Ascending aorta (tissue), 2 donors: ENCODE results near the gene ST8SIA1. TPM values are rescaled to one million over a fixed set of nuclear protein-coding genes. Genes with fewer than 3 reads are reported as not detected.

ENCODE experiments used
- DNase-seq, 2 donors: peaks; one replicate each; pipeline ENCODE4 v3.0.0-alpha.2; 2019; ENCODE audit warnings: low spot score in 2 of 2
- H3K27ac ChIP-seq, 2 donors: fragments of 200-600 bp; sonication (generic); one replicate each; pipeline ENCODE4 v1.5.1; 2016 to 2017; ENCODE audit warnings: mild to moderate bottlenecking in 1 of 2
- H3K27me3 ChIP-seq: fragments of 200-600 bp; sonication (generic); one replicate; pipeline ENCODE4 v1.5.1; 2017
- H3K36me3 ChIP-seq, 2 donors: fragments of 200-600 bp; sonication (generic); one replicate each; pipeline ENCODE4 v1.5.1; 2016
- H3K4me1 ChIP-seq, 2 donors: fragments of 200-600 bp; sonication (generic); one replicate each; pipeline ENCODE4 v1.5.1; 2016 to 2017; ENCODE audit warnings: mild to moderate bottlenecking in 1 of 2
- H3K4me3 ChIP-seq, 2 donors: fragments of 200-600 bp; sonication (generic); one replicate each; pipeline ENCODE4 v1.5.1; 2016 to 2017; ENCODE audit warnings: mild to moderate bottlenecking in 1 of 2
- H3K9me3 ChIP-seq, 2 donors: fragments of 200-600 bp; sonication (generic); one replicate each; pipeline ENCODE4 v1.5.1; 2016
- CTCF ChIP-seq, 3 experiments: fragments of 200-600 bp in 2 of 3; fragments of 450-650 bp in 1 of 3; sonication (generic) in 2 of 3; IDR thresholded peaks; one replicate each; pipeline ENCODE4 v1.5.1; 2016 to 2019; ENCODE audit warnings: antibody characterized with exemption in 3 of 3, mild to moderate bottlenecking in 1 of 3, moderate library complexity in 1 of 3
- intact Hi-C: fragments of 100-400 bp; cut with DNase I; formaldehyde crosslinking; loops from one replicate; pipeline ENCODE4 v1.15.1; 2023
- total RNA-seq: library from RNA; depleted of rRNA; stranded (reverse); fragments of >200 nt; gene quantifications from one replicate; pipeline ENCODE4 v1.1.0, GENCODE V29; 2016

Gene ST8SIA1
- total RNA-seq, 1 donor from 2014 or later = 9.7 TPM

- intact Hi-C loops = no loop called here
- Histone ChIP-seq H3K27ac (no peak overlapping the region), H3K27me3 (no peaks in the 10 kb centered on the region), H3K36me3 (no peaks in the 10 kb centered on the region), H3K4me3 (no peak overlapping the region), H3K4me1 (no peaks in the 10 kb centered on the region), H3K9me3 (no peaks in the 10 kb centered on the region)
- DNase-seq = no peak
- no peak for TF ChIP-seq CTCF (IDR thresholded peaks at IDR 0.05)
Observed at GRCh38 chr12:22353615-22354325, 19.3 kb upstream of the ST8SIA1 start.

GRCh38 chr12:22350886-22351285 is 16.4 kb upstream of the ST8SIA1 start:
- H3K9me3 ChIP-seq = peaks cover 0 to 6% of the 10 kb centered on the region in 2 donors
- intact Hi-C loops = no loop called here
- no peak for TF ChIP-seq CTCF (IDR thresholded peaks at IDR 0.05)

GRCh38 chr12:22348208-22348607 is 13.7 kb upstream of the ST8SIA1 start:
- Histone ChIP-seq H3K36me3 (no peaks in the 10 kb centered on the region), H3K27ac (no peak overlapping the region), H3K27me3 (no peaks in the 10 kb centered on the region), H3K4me1 (no peaks in the 10 kb centered on the region), H3K9me3 (peaks cover 0 to 6% of the 10 kb centered on the region in 2 donors), H3K4me3 (no peak overlapping the region)
- intact Hi-C loops = no loop called here
- TF ChIP-seq CTCF (IDR thresholded peaks at IDR 0.05) = no peak
- DNase-seq = no peak

More at GRCh38 chr12:22350886-22351285, 16.4 kb upstream of the ST8SIA1 start:
- Histone ChIP-seq H3K4me1 (no peaks in the 10 kb centered on the region), H3K27me3 (no peaks in the 10 kb centered on the region), H3K4me3 (no peak overlapping the region), H3K36me3 (no peaks in the 10 kb centered on the region), H3K27ac (no peak overlapping the region)
- no peak for DNase-seq

GRCh38 chr12:22340143-22340542 is 5.6 kb upstream of the ST8SIA1 start:
- Histone ChIP-seq H3K27ac (no peak overlapping the region), H3K4me3 (no peak overlapping the region), H3K36me3 (no peaks in the 10 kb centered on the region), H3K4me1 (no peaks in the 10 kb centered on the region), H3K27me3 (no peaks in the 10 kb centered on the region), H3K9me3 (no peaks in the 10 kb centered on the region)
- intact Hi-C loops = no loop called here
- DNase-seq = no peak
- no peak for TF ChIP-seq CTCF (IDR thresholded peaks at IDR 0.05)

- no peak for TF ChIP-seq CTCF (IDR thresholded peaks at IDR 0.05)
- no peaks in the 10 kb centered on the region for H3K4me1 ChIP-seq
- H3K27ac ChIP-seq = no peak overlapping the region
- H3K9me3 ChIP-seq = no peaks in the 10 kb centered on the region
- H3K36me3 ChIP-seq = no peaks in the 10 kb centered on the region
- DNase-seq = no peak
- H3K27me3 ChIP-seq = no peaks in the 10 kb centered on the region
- intact Hi-C loops = no loop called here
- no peak overlapping the region for H3K4me3 ChIP-seq
Observed at GRCh38 chr12:22339691-22340090, 5.2 kb upstream of the ST8SIA1 start.
